Thoracic aorta (tissue), 2 donors: Measurements from ENCODE around the gene ASCL2. TPM values are rescaled to one million over a fixed set of nuclear protein-coding genes. Genes with fewer than 3 reads are reported as not detected.
"Not testable (repeated sequence)": the region's sequence is repeated elsewhere in the genome, so short reads cannot be mapped to it uniquely, and the experiment has no call there.

Experiments used
- ATAC-seq: fragments of 150-250 bp; one replicate; pipeline ENCODE4 v1.8.0; 2017; ENCODE audit warnings: low read depth; ENCODE audit not compliant: insufficient number of reproducible peaks, low FRiP score
- DNase-seq: peaks from one replicate; pipeline ENCODE4 v3.0.0-alpha.2; 2020; ENCODE audit warnings: low spot score
- H3K27ac ChIP-seq, 2 donors: fragments of 200-600 bp; sonication (generic); 1 replicate in 1 of 2; 2 replicates in 1 of 2; pipeline ENCODE4 v1.5.1; 2016; ENCODE audit warnings: mild to moderate bottlenecking in 2 of 2, moderate library complexity in 2 of 2
- H3K27me3 ChIP-seq: fragments of 200-600 bp; sonication (generic); replicated peaks from 2 replicates; pipeline ENCODE4 v1.6.0; 2016; ENCODE audit warnings: mild to moderate bottlenecking; ENCODE audit not compliant: insufficient read depth
- H3K36me3 ChIP-seq: fragments of 200-600 bp; sonication (generic); one replicate; pipeline ENCODE4 v1.5.1; 2016
- H3K4me1 ChIP-seq, 2 donors: fragments of 200-600 bp; sonication (generic); 1 replicate in 1 of 2; 2 replicates in 1 of 2; pipeline versions ENCODE4 v1.5.1 to v1.6.0; 2016; ENCODE audit warnings: low read depth in 2 of 2, mild to moderate bottlenecking in 1 of 2; ENCODE audit not compliant: control insufficient read depth in 1 of 2
- H3K4me3 ChIP-seq: fragments of 200-600 bp; sonication (generic); 2 replicates; pipeline ENCODE4 v1.5.1; 2016; ENCODE audit warnings: mild to moderate bottlenecking
- H3K9me3 ChIP-seq: fragments of 200-600 bp; sonication (generic); 2 replicates; pipeline ENCODE4 v1.5.1; 2016
- CTCF ChIP-seq: fragments of 200-600 bp; sonication (generic); IDR thresholded peaks from one replicate; pipeline ENCODE4 v1.5.1; 2019; ENCODE audit warnings: antibody characterized with exemption
- total RNA-seq, 2 donors: library from RNA; depleted of rRNA; stranded (reverse); fragments of >200 nt; gene quantifications; one replicate each; pipeline versions ENCODE4 v1.1.0 to v1.2.3, GENCODE V29; 2016

The ASCL2 gene
- total RNA-seq, 2 donors from 2014 or later = 0.41 to 0.78 TPM

DNA sequence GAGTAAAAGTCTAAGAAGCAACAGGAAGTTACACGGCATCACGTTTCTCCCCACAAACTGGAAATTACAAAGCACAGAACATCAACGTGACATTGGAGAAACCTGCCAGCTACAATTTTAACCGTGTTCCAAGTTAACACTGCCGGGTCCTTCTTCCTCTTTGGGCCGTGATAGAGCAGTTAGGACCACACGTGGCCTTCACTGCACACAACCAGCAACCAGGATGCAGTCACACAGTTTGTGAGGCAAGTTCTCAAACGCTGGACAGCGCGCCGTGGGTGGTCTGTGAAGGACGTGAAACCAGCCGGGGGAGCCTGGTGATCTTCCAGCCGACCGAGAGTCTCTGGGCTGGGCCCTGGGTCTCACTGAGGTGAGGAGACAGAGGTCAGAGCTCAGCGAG is 16.7 kb upstream of the ASCL2 start:
- ATAC-seq (no peak), DNase-seq (no peak)
- Histone ChIP-seq H3K4me3 (no peak overlapping the region), H3K27ac (no peak overlapping the region), H3K36me3 (no peaks in the 10 kb centered on the region), H3K27me3 (no peaks in the 10 kb centered on the region), H3K4me1 (no peaks in the 10 kb centered on the region), H3K9me3 (no peaks in the 10 kb centered on the region)
- TF ChIP-seq CTCF = no peak

DNA sequence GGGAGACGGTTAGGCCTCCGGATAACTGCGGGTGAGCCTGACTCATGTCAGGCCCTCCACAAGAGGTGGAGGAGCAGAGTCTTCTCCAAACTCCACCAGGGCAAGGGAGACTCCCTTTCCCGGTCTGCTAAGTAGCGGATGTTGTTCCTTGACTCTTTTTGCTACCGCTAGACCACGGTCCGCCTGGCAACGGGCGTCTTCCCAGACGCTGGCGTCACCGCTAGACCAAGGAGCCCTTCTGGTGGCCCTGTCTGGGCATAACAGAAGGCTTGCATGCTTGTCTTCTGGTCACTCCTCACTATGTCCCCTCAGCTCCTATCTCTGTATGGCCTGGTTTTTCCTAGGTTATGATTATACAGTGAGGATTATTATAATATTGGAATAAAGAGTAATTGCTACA is 16.0 kb upstream of the ASCL2 start:
- DNase-seq, H3K27me3 ChIP-seq, ATAC-seq: not testable (repeated sequence)

GRCh38 chr11:2280208-2280607 is 9.8 kb upstream of the ASCL2 start:
- no peak for TF ChIP-seq CTCF
- peaks cover 9% of the 10 kb centered on the region for H3K9me3 ChIP-seq
- no peaks in the 10 kb centered on the region for H3K27me3 ChIP-seq
- ATAC-seq (no peak), DNase-seq (no peak)
- H3K27ac ChIP-seq = no peak overlapping the region
- H3K4me3 ChIP-seq = no peak overlapping the region
- H3K4me1 ChIP-seq = no peaks in the 10 kb centered on the region
- no peaks in the 10 kb centered on the region for H3K36me3 ChIP-seq

More for the DNA sequence above, 16.0 kb upstream of the ASCL2 start:
- not testable (repeated sequence) for H3K36me3 ChIP-seq, H3K4me1 ChIP-seq, H3K27ac ChIP-seq, H3K9me3 ChIP-seq, H3K4me3 ChIP-seq

GRCh38 chr11:2277933-2278523 is 7.6 kb upstream of the ASCL2 start:
- no peak overlapping the region for H3K27ac ChIP-seq
- DNase-seq = no peak
- no peak for TF ChIP-seq CTCF
- H3K4me3 ChIP-seq = no peak overlapping the region
- H3K4me1 ChIP-seq = no peaks in the 10 kb centered on the region
- ATAC-seq = no peak
- H3K27me3 ChIP-seq = no peaks in the 10 kb centered on the region
- H3K36me3 ChIP-seq = no peaks in the 10 kb centered on the region
- H3K9me3 ChIP-seq = peaks cover 9% of the 10 kb centered on the region

DNA sequence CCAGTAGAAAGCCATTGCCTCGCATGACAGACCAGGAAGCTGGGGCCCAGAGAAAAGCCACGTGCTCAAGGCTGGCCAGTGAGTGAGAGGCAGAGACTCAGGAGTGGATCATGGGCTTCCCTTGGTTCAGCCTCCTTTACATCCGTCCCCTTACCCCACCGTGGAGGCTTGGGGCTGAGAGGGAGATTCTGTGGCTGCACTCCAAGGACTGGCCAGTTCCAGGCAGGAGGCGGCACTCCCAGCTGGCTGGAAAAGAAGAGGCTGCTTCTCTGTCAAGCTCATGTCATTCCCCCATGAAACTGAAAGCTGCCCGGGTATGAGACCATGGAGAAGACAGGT is 6.6 kb upstream of the ASCL2 start:
- Histone ChIP-seq H3K36me3 (no peaks in the 10 kb centered on the region), H3K4me3 (no peak overlapping the region), H3K27me3 (no peaks in the 10 kb centered on the region), H3K9me3 (peaks cover 9% of the 10 kb centered on the region), H3K4me1 (no peaks in the 10 kb centered on the region), H3K27ac (no peak overlapping the region)
- no peak for DNase-seq
- no peak for ATAC-seq
- TF ChIP-seq CTCF = no peak
